K562 (cell line): Measurements from ENCODE around the gene PDIA4. TPM values are rescaled to one million over a fixed set of nuclear protein-coding genes. Genes with fewer than 3 reads are reported as not detected.

ENCODE experiments used
- ATAC-seq: fragments of 200-7000 bp; cut with Tn5 transposase; 3 replicates; pipeline ENCODE4 v1.9.1; 2020; ENCODE audit warnings: moderate library complexity
- BruUV-seq: library from RNA; stranded (reverse); fragments of 400-500 nt; replicated peaks from 2 replicates; lab custom pipeline; 2021; lab: Mats Ljungman, UMichigan
- CTCF ChIA-PET: fragments of 300-600 bp; formaldehyde crosslinking; extraction: SDS; loops from one replicate; lab custom pipeline; 2021; ENCODE audit warnings: low intra/inter-chr PET ratio; lab: Yijun Ruan, JAX
- POLR2A ChIA-PET: fragments of 300-600, 350-650 bp; sonication (Branson Sonifier 250); formaldehyde crosslinking; extraction: SDS; loops from one replicate; lab custom pipeline; 2021; ENCODE audit warnings: antibody characterized with exemption, inconsistent platforms; lab: Yijun Ruan, JAX
- DNase-seq, 4 experiments: peaks; one replicate each; pipeline versions ENCODE4 v3.0.0 to v3.0.0-alpha.2; 2011 to 2018; ENCODE audit warnings: low spot score in 3 of 4, mixed read lengths in 3 of 4; ENCODE audit errors: extremely low read depth in 1 of 4
- FAIRE-seq: peaks from 2 replicates; lab custom pipeline; 2011; peaks lifted over from hg19 to GRCh38; lab: Jason Lieb, UNC
- H2AFZ ChIP-seq: 2 replicates; pipeline ENCODE4 v1.6.0; 2011; ENCODE audit warnings: low read depth, low read length, control low read depth, inconsistent platforms
- H3K27ac ChIP-seq: fragments of 200-600 bp; 3 replicates; pipeline ENCODE4 v1.8.0; 2011; ENCODE audit warnings: low read depth, mild to moderate bottlenecking, control low read depth, inconsistent platforms, low read length, moderate library complexity, mixed read lengths; ENCODE audit errors: extremely low read depth
- H3K27me3 ChIP-seq, 2 experiments: fragments of 300-600 bp in 1 of 2; 2 replicates in 1 of 2; 3 replicates in 1 of 2; pipeline versions ENCODE4 v1.6.0 to v1.8.0; 2011; ENCODE audit warnings: inconsistent platforms in 2 of 2, low read length in 2 of 2, mild to moderate bottlenecking in 1 of 2, mixed read lengths in 1 of 2, moderate library complexity in 1 of 2; ENCODE audit not compliant: control insufficient read depth in 2 of 2, insufficient read depth in 2 of 2
- H3K36me3 ChIP-seq: fragments of 300-600 bp; 3 replicates; pipeline ENCODE4 v1.8.0; 2011; ENCODE audit warnings: mild to moderate bottlenecking, low read length, inconsistent platforms; ENCODE audit not compliant: control insufficient read depth, insufficient read depth
- H3K4me1 ChIP-seq, 2 experiments: fragments of 200-600 bp in 1 of 2; replicated peaks in 1 of 2; 2 replicates in 1 of 2; 3 replicates in 1 of 2; pipeline versions ENCODE4 v1.5.1 to v1.8.0; 2011; ENCODE audit warnings: inconsistent platforms in 2 of 2, low read length in 2 of 2, mild to moderate bottlenecking in 1 of 2, mixed read lengths in 1 of 2, moderate library complexity in 1 of 2; ENCODE audit not compliant: control insufficient read depth in 2 of 2, insufficient read depth in 2 of 2
- H3K4me2 ChIP-seq: 2 replicates; pipeline ENCODE4 v1.6.1; 2011; ENCODE audit warnings: low read length, control low read depth, inconsistent platforms, mixed read lengths; ENCODE audit not compliant: insufficient read depth
- H3K4me3 ChIP-seq: fragments of 200-600 bp; sonication (generic), shearing (Covaris generic); 2 replicates; pipeline ENCODE4 v1.5.1; 2016; ENCODE audit warnings: control low read depth, inconsistent platforms
- H3K79me2 ChIP-seq: fragments of 200-600 bp; 3 replicates; pipeline ENCODE4 v1.8.0; 2011; ENCODE audit warnings: low read length, inconsistent platforms; ENCODE audit not compliant: control insufficient read depth, insufficient read depth
- H3K9ac ChIP-seq, 2 experiments: 2 replicates each; pipeline versions ENCODE4 v1.6.0 to v1.6.1; 2011; ENCODE audit warnings: low read depth in 2 of 2, low read length in 2 of 2, control low read depth in 1 of 2, inconsistent platforms in 1 of 2, mild to moderate bottlenecking in 1 of 2, mixed read lengths in 1 of 2; ENCODE audit not compliant: insufficient read depth in 1 of 2
- H3K9me1 ChIP-seq: one replicate; pipeline ENCODE4 v1.6.0; 2011; ENCODE audit warnings: inconsistent platforms, mild to moderate bottlenecking, low read length, moderate library complexity; ENCODE audit not compliant: control insufficient read depth, insufficient read depth
- H3K9me3 ChIP-seq: replicated peaks from 2 replicates; pipeline ENCODE4 v1.5.1; 2011; ENCODE audit warnings: low read depth, low read length, inconsistent platforms; ENCODE audit not compliant: control insufficient read depth, insufficient read depth
- H4K20me1 ChIP-seq: replicated peaks from 2 replicates; pipeline ENCODE4 v1.6.1; 2011; ENCODE audit warnings: low read length, inconsistent platforms, mixed read lengths; ENCODE audit not compliant: control insufficient read depth, insufficient read depth
- ARID1B ChIP-seq: fragments of 450-650 bp; IDR thresholded peaks from 2 replicates; pipeline ENCODE4 v1.6.1; 2016; ENCODE audit warnings: antibody characterized with exemption, mild to moderate bottlenecking, inconsistent platforms
- ARID4B ChIP-seq: sonication (generic); formaldehyde crosslinking; IDR thresholded peaks from 2 replicates; pipeline ENCODE4 v1.8.0; 2022; ENCODE audit warnings: mild to moderate bottlenecking, missing genetic modification reagents
- ATF7 ChIP-seq: fragments of 450-650 bp; IDR thresholded peaks from 2 replicates; pipeline ENCODE4 v1.7.1; 2014; ENCODE audit warnings: mild to moderate bottlenecking, moderate library complexity
- ETV5 ChIP-seq: sonication (generic); formaldehyde crosslinking; IDR thresholded peaks from 2 replicates; pipeline ENCODE4 v1.4.0; 2020; ENCODE audit warnings: low read depth, mild to moderate bottlenecking, missing genetic modification reagents
- HMG20B ChIP-seq: fragments of 250-450 bp; sonication (Bioruptor Pico); IDR thresholded peaks from 2 replicates; pipeline ENCODE4 v1.5.0; 2021; ENCODE audit warnings: mild to moderate bottlenecking
- RCOR1 ChIP-seq, 2 experiments: IDR thresholded peaks; 2 replicates each; pipeline ENCODE4 v1.6.1; 2012; ENCODE audit warnings: low read depth in 2 of 2, low read length in 2 of 2, borderline replicate concordance in 1 of 2, improper control_type of control experiment in 1 of 2
- USF1 ChIP-seq: sonication (generic); formaldehyde crosslinking; IDR thresholded peaks from 2 replicates; pipeline ENCODE4 v1.9.0; 2022; ENCODE audit warnings: mild to moderate bottlenecking, missing genetic modification reagents
- WGBS: fragments of 100-300 bp; shearing (Covaris generic); methylation state at CpG from one replicate; pipeline ENCODE4 v1.1.6; 2016; ENCODE audit warnings: low coverage, mixed read lengths; ENCODE audit not compliant: insufficient coverage; ENCODE audit errors: missing lambda C conversion rate; 5-methylcytosine and 5-hydroxymethylcytosine counted together
- in situ Hi-C: fragments of 300-500 bp; cut with MboI; formaldehyde crosslinking; loops from 4 replicates; pipeline ENCODE4 v1.15.0; 2018; ENCODE audit warnings: inconsistent platforms, mixed read lengths
- intact Hi-C: fragments of 100-400 bp; cut with micrococcal nuclease; formaldehyde crosslinking; loops from 2 replicates; pipeline ENCODE4 v1.14.2; 2022
- polyA plus RNA-seq, 8 experiments: library from polyadenylated mRNA; depleted of rRNA in 4 of 8; stranded (reverse) in 5 of 8; unstranded in 3 of 8; fragments of >200 nt; fragmentation: Nextera tagmentation in 2 of 8; fragmentation: Illumina TruSeq in 1 of 8; extraction: Ambion mirVana in 2 of 8; extraction: Trizol in 1 of 8; gene quantifications; 2 replicates each; pipeline versions ENCODE4 v1.2.1 to v1.2.3, GENCODE V29; 2011 to 2014; ENCODE audit warnings: inconsistent platforms in 1 of 8, missing spikeins in 1 of 8
- total RNA-seq, 7 experiments: library from RNA; depleted of rRNA in 6 of 7; stranded (reverse); fragments of >200 nt in 6 of 7; fragmentation: Illumina TruSeq in 2 of 7; extraction: Trizol in 2 of 7; gene quantifications; 2 replicates each; pipeline versions ENCODE4 v1.2.1 to v1.2.3, GENCODE V29; 2011 to 2021; ENCODE audit warnings: low replicate concordance in 1 of 7
- TF ChIP-seq, protein P1 (sequence below): sonication (generic); formaldehyde crosslinking; IDR thresholded peaks from 2 replicates; pipeline ENCODE4 v1.9.0; 2022; ENCODE audit warnings: mild to moderate bottlenecking, missing genetic modification reagents

The PDIA4 gene
- total and polyA plus RNA-seq, 9 of the 15 experiments (the other 6 are each of a cell fraction or from before 2014, with no cell fraction given): 9.1 to 175 (median 146) TPM

GRCh38 chr7:149053885-149054284, 25.6 kb upstream of the PDIA4 start:
- POLR2A ChIA-PET: interaction anchor here (1.3 kb wide), 1 partner anchor 22 kb away, joined by 4 read pairs; no protein-coding TSS in a partner anchor
- CTCF ChIA-PET: interaction anchor here (0.6 kb wide), 1 partner anchor 368 kb away, joined by 6 read pairs; no protein-coding TSS in a partner anchor
- Histone ChIP-seq H3K9me1 (no peaks in the 10 kb centered on the region), H3K79me2 (no peaks in the 10 kb centered on the region), H3K9me3 (no peaks in the 10 kb centered on the region), H3K4me1 (0 out of 5 replicates have a peak, but pooled peaks cover 0 to 3% of the 10 kb centered on the region in 2 experiments), H3K27ac (no peak overlapping the region), H3K4me3 (no peak overlapping the region), H3K9ac (no peak overlapping the region), H3K27me3 (peaks cover 5 to 6% of the 10 kb centered on the region in 2 experiments; a peak in 3 of 5 replicates), H3K36me3 (no peaks in the 10 kb centered on the region), H2AFZ (peak overlapping the region; percentile 29; the same call in 1 of the 2 replicates), H4K20me1 (no peaks in the 10 kb centered on the region), H3K4me2 (no peak overlapping the region)
- intact Hi-C loops (no loop called here), in situ Hi-C loops (no loop called here)
- no peak for FAIRE-seq
- ATAC-seq: no peak
- BruUV-seq: no TSS peak
- no peak for DNase-seq
- TF ChIP-seq ARID1B (no peak), ATF7 (no peak), ETV5 (CRISPR knock-in tag) (no peak), RCOR1 (IDR thresholded peaks at IDR 0.05; ENCODE audit: borderline replicate concordance in 1 of 2, low read depth in 2 of 2, low read length in 2 of 2) (no peak), HMG20B (CRISPR knock-in tag) (no peak), ARID4B (peak; percentile 58; the same call in 1 of the 2 replicates), USF1 (CRISPR knock-in tag) (peak; percentile 8; the same call in 1 of the 2 replicates)
- TF ChIP-seq, protein P1, sequence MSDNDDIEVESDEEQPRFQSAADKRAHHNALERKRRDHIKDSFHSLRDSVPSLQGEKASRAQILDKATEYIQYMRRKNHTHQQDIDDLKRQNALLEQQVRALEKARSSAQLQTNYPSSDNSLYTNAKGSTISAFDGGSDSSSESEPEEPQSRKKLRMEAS: 0 out of 2 replicates have a peak, but pooled peaks have one; percentile 12
- 30% methylated on average over 8 of the region's 8 CpGs for WGBS
